NCI-H82 (cell line): ENCODE measurements around the gene CYB5R2.
A peak's percentile ranks its signal among the peaks of the same experiment; 100 is the strongest.

Experiments
- DNase-seq: peaks from one replicate; lab custom pipeline; 2025; lab: John Stamatoyannopoulos, UW

The CYB5R2 gene

GRCh38 chr11:7637447-7638157 is 35.7 kb downstream of the CYB5R2 start:
- DNase-seq: peak; percentile 28

DNA sequence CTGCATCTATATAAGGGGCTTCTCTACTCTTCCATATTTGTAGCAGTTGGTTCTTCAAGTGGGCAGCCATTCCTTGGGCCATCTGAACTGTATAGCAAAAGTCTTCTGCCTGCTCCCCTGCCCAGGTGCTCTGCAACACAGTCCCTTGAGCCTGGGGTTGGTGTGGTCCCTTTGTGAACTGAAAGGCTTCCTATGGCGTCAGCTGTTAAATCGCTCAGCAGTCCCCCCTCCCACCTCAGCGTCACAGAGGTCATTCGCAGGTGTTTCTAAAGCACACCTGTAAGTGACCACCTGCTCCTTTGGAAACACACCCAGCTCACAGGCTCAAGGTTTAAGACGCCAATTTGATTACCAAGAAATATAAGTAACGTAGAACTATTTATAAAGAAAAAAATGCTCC is 37.0 kb downstream of the CYB5R2 start:
- DNase-seq: no peak

GRCh38 chr11:7635708-7636107 is 37.6 kb downstream of the CYB5R2 start:
- no peak for DNase-seq

- DNase-seq: peak; percentile 2
Measured at GRCh38 chr11:7635137-7635536, 38.2 kb downstream of the CYB5R2 start.

DNA sequence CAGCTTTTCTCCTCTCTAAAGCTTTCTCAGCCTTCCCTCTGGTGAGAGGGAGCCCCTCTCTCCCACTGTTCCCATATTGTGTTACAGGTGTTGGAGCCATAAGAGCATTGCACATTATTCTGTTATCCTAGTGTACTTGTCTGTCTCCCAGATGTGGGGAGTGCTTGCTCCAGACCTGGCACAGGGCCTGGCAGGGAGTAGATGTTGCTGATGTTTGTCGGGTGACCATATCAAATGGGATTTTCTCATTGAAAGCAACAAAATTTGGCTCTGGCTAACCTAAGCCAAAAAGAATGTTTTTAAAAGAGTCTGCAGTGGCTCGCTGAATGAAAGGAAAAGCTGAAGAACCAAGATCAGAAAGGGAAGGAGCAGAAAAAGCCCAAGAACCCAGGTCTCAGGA is 41.1 kb downstream of the CYB5R2 start:
- DNase-seq: no peak

- DNase-seq: no peak
Measured at GRCh38 chr11:7630002-7630401, 43.3 kb downstream of the CYB5R2 start.

DNA sequence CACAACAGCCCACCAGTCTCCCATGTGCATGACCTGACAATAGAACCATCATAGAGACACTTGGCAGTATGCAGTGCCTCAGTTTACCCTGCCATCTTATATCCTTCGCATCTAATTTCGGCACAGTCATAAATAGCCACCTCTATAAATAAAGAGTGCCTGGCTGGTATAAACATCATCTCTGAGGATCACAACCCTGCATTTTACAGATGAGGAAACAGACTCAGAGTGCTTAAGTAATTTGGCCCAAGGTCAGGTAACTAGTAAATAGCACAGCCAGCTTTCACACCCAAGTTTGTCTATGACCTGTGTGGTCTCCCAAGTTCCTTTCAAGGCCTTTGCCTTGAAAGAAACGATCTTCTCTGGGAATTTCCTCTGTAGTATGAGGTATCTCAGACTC is 44.6 kb downstream of the CYB5R2 start:
- no peak for DNase-seq

DNA sequence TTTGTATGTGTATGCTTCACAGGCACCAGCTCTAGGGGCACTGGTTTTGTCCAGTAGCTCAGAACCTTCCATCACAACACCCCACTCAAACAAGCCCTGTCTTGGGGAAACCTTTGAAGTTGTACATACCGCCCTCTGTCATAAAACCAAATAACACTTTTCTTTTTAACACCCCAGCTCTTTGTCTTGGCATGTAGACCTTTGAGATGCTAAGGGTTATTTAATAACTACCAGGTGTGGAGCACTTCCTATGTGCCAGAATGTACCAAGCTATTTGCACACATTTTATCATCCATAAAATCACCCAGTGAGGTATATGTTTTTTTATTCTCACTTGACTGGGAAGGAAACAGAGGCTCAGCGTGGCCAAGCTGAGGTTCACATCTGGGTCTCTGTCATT is 50.6 kb downstream of the CYB5R2 start:
- DNase-seq: no peak

DNA sequence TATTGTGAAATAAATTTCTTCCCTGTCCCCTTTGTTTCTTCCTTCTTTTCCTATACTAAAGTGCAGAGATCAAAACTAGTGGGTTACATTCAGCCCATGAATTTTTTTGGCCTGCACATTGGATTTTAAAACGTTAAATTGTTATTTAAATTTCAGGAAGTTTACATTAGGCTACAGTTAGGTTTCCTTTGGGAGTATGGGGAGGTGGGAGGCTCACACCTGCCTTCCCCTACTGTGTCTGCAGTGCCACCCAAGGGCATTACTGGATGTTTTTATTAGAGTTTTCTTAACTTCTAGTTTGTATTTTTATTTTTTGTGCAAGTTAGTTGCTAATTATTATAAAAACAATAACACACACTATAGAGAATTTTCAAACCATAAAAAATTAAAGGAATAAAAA is 51.7 kb downstream of the CYB5R2 start:
- no peak for DNase-seq

DNA sequence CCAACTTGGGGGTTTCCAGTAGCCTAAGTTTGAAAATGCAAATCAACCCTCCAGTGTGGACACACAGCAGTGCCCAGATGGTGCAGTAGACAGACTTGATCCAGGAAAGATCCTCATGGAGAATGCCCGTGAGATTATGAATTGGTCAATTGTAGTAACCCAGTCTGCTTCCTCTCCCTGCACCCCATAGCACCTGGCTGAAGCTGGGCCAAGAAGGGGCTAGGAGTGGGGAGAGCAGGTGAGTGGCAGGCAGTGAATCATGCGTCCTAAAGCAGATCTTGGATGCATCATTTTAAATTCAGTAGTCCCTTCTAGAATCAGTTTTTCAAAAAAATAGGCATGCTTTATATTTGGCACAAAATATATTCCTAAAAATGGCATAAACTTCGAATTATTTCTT is 52.2 kb downstream of the CYB5R2 start:
- DNase-seq: no peak

DNA sequence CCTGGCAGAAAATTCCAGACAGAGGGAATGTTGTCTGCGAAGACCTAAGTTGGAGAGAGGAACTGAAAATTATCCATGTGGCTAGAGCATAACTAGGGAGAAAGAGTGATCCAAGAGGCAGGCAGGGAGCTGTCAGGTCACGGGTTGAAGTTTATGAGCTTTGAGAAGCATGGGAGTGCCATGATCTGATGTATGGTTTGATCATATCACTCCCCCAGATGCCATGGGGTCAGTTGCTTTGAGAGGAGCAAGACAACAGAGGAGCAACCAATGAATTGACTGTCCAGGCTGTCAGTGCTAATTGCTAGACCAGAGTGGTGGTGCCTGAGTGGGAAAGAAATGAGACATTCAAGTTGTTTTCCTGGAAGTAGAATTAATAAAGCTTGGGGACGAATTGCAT is 54.0 kb downstream of the CYB5R2 start:
- no peak for DNase-seq

DNA sequence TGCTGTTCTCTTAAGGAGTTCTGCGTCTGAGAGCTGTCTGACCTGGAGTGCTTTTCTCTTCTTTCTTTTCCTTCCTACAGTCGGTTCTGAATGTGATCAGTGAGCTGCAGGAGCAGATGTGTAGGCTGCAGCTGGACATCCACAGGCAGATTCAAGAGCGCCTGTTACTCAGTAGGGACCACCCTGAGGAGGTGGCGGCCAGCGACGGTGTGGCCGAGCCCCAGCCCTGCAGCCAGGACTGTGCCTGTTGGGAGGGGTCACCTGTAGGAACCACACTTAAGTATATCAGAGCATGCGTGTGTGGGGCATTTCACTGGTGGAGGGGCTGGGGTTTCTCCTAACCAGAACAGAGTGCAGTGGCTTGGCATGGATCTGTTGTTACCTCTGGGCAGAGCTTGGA is 56.3 kb downstream of the CYB5R2 start:
- DNase-seq: no peak
